ENCODE measurements around the gene CLIC3.
A peak's percentile ranks its signal among the peaks of the same experiment; 100 is the strongest.

Gene CLIC3

DNA sequence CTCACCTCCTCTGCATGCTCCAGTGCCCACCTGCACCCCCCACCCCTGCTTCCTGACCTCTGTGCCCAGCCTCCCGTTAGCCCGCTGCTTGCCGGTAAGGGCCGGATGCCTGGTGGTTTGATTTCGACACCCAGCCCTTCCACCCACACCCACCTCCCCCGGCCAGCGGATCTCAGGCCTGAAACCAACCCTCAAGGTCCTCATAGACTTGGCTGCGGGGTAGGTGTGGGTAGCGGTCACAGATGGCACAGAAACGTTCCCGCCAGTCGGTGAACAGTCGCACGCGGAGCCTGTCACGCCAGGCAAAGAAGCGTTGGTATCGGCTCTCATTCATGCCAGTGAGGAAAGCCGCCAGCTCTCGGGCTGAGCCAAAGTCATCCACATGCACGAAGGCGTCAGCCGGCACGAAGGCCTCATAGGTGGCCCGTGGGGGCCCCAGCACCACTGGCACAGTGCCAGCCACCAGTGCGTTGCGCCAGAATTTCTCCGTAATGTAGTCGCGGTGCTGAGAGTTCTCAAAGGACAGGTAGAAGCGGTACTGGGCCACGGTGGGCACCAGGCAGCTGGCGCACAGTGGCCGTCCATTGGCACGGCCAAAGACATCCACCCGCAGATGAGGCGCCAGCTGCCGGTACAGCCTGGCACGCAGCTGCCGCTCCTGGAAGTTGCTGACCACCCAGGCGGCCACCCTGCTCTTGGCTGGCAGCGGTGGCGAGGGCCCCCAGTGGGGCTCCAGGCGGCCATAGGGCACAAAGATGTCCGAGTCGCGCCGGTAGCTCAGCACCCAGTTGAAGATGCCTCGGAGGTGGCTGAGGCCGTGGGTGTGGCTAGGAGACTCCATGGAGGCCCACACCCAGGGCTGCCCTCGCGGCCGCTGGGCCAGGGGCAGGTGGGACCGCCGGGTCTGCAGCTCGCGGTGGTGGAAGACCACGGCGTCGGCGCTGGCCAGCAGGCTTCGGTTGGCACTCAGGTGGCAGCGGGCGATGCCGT is 34.5 kb upstream of the CLIC3 start:
- DNase-seq (ENCODE audit: low spot score): no peak

DNA sequence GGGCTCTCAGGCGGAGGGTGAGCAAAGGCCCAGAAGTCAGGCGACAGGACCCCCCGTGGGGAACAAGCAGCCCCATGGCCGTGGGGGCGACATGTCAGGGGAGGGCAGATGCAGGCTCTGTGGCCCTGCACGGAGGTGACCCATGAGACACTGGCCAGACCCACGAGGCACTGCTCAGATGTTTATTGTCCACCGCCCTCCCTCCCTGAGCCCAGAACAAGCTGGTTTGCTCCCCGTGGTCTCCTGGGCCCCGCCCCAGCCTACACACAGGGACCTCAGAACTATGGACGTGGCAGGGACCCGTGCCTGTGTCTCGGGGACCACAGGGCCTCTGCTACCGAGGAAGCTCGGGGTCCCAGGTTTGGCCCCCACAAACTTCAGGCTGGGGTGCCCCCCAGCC is 33.6 kb upstream of the CLIC3 start:
- no peak for DNase-seq (ENCODE audit: low spot score)

DNA sequence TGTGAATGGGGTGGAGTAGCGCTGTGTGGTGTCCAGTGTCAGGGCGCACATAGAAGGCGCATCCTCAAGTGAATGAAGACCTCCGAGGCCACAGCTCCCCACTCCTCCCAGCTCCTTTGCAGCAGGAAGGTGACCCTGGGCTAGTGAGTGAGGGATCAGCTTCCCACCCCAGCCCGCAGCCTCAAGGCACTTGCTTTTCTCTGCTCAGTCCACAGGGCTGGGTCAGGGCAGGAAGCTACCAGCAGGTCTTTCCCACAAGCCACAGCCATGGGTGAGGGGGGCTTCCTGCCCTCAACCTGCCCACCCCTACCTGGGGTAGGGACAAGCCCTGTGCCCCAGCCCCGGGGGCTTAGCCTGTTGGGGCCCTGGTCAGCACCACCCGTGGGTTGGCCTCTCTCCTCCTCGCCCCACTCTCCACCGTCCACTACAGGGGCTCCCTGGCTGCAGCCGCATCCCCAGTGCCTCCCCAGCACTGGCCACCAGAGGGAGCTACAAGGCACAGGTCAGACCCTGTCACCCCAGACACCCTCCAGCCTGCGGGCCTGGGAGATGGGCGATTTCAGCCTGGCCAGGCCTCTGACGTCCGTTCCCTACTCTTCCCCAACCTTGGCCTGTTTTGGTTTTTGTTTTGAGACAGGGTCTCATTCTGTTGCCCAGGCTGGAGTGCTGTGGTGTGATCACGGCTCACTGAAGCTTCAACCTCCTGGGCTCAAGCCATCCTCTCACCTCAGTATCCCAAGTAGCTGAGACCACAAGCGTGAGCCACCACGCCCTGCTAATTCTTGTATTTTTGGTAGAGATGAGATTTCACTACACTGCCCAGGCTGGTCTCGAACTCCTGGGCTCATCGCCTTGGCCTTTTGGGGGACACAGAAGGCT is 32.9 kb upstream of the CLIC3 start:
- DNase-seq (ENCODE audit: low spot score): peak; percentile 76

DNA sequence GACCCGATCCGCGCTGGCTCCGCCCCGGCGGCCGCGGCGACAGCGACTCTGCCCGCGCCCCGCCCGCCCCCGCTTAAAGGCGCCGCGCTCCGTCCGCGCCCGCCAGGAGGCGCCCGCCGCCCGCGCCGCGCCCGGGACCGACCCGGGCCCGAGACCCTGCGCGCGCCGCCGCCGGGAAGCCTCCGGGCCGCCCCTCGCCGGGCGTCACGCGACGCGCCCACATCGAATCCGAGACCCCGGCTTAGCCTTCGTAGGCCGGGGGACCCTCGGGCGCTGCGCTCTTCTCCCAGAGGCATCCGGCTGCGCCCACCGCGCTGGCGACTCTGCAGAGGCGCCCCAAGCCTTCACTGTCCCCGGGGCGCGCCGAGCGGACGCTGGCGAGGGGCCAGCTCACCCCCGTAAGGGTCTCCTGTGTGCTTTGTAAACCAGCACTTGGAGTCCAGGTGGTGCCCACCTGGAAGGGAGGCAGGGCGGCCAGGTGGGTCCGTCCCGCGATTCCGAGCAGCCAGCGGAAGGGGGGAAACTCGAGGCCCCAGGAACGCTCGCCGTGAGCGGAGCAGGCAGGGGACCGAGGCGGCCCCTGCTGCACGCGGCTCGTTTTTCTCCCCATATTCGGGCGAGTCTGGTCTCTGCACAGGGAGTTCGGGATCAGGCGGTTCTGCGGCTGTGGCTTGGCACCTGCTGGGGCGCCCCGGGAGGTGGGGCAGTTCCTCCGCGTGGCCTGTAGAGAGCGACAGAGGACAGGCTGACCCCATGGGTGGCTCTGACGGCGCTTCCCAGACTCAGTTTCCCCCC is 32.1 kb upstream of the CLIC3 start:
- DNase-seq (ENCODE audit: low spot score): peak; percentile 95

DNA sequence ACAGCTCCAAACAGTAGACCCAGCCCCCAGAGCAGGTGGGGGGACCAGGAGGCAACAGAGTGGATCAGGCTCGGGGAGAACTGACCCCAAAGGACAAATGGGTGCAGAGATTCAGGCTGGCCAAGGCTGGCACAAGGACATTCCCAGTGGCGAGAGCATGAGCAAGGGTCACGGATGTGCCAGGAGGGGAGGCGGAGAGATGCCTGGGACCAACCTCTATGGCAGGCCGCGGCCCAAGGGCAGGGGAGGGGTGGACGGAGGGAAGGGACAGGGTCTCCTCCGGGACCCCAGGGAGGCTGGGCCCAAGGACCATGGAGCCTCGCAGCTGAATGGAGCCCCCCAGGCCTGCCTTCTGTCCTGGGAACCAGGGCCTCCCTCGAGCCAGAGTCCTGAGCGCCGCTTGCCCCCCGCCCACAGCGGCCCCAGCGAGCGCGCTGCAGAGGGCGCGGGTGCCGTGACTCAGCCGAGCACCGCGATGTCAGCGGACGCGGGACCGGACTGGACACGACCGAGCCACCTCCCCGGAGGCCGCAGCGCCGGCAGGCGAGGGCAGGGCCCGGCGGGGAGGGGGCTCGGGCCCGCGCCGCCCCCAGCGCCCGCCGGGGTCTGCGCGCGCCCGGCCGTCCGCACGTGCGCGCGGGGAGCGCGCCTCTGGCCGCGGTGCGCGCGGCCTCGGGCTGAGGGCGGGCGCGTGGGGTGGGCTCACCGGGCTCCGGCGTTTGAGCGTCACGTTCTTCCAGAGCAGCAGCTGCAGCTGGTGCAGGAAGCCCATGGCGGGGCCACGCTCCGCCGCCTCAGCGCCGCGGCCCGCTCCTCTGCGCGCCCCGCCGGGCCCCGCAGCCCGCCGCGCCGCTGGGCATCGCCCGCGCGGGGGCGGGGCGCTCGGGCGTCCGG is 31.2 kb upstream of the CLIC3 start, which contains the start of gene ABCA2:
ABCA2 (minus strand) TSS at position 869 of the 894 bp plus-strand sequence; CDS start at position 772, 97 bp downstream.
- no peak for DNase-seq (ENCODE audit: low spot score)

DNA sequence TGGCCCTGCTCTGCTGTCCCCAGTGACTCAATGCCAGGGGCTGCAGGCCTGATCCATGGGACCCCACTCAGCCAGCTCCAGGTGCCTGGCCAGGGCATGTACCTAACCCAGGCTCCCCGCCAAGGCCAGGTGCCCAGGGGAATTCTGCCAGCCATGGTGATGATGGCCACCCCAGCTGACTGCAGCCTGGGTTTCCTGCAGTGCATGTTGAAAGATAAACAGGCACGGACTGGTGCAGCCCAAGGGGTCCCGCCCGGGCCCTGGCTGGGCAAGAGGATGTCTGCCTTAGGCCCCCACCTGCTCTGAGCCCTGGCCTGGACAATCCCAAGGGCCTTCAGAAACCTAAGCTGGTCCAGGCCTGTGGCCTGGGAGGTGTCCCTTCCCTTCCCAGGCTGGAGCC is 30.5 kb upstream of the CLIC3 start:
- DNase-seq (ENCODE audit: low spot score): no peak

DNA sequence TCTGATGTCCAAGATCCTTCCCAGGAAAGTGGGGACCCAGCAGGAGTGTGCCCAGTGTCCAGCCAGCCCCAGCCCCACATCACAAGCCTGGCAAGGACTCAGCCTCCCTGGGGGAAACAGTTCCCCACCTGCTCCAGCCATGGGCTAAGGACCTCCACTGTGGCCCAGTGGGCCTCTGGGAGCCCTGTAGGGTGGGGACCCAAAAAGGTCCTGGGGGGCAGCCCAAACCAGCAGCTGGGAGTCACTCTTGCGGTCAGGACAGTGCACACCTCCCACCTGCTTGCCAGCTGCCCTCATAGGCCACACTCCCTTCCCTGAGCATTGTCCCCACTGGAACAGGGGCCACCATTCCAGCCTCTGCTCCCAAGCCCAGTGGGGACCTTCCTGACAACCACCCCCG is 30.0 kb upstream of the CLIC3 start:
- no peak for DNase-seq (ENCODE audit: low spot score)

DNA sequence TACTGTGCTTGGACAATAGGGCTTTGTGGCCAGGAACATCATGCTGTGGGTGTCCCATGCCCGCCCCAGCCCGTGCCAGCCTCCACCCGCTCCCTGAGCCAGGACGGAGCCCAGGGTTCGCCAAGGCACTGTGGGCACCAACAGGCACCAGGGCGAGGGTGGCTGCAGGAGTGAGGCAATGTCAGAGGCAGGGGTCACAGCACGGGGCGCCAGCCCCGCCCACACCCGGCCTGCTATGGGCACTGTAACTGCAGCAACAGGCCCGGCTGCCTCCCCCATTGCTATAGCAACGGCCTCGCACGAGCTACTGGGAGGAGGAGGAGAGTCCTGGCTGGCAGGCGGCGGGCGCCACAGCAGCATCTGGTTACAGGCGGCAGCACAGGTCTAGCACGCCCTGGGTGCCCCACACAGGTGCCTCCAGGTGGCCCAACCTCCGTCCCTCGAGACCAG is 29.2 kb upstream of the CLIC3 start:
- DNase-seq (ENCODE audit: low spot score): no peak

DNA sequence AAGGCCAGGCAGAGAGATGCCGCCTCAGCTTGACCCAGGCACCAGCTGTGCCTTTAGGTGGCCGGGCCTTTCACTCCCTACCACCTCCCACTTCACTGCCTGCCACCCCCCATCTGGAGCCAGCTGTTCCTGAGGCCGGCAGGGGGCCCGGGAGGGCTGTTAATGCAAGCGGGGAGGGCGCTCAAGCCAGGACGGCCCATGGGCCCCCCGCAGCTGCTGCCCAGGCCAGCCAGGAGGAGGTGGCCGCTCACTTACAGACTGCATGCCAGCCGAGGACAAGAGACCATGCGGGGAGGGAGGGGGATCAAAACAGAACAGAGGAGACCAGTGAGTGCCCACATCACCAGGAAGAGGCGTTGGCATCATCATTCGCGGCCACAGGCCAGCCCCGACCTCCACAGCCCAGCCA is 27.2 kb upstream of the CLIC3 start:
- DNase-seq (ENCODE audit: low spot score): no peak

DNA sequence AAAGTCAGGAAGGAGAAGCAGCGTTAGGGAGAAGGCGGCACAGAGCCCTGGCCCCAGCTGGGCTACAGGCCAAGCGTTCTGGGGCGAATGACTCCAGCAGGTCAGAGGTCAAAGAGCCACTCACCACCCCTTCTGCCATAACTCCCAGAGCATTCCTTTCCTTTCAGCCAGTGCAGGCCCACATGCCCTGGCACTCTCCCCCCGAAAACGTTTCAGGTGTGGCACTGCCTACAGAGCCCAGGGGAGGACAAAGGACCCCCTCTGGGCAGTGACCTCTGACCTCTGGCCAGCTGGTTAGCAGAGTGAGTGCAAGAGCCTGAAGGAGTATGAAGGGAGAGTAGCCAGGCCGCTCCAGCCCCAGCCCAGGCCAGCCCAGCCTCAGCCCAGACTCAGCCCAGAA is 26.8 kb upstream of the CLIC3 start:
- DNase-seq (ENCODE audit: low spot score): no peak

DNA sequence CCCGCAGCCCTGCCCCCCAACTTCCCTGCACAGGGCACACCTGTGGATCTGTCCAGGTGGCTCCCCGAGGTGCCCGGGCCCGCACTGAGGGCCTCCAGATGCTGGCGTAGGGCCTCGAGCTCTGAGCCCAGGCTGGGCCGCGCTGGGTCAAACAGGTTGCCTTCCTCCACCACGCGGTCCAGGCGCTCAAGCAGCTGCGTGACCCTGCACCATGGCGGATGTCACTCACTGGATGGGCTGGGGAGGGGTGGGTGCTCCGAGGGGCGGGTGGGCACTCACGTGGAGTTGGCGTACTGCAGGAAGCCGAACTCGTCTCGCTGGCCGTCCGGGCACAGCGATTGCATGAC is 26.3 kb upstream of the CLIC3 start:
- DNase-seq (ENCODE audit: low spot score): no peak

DNA sequence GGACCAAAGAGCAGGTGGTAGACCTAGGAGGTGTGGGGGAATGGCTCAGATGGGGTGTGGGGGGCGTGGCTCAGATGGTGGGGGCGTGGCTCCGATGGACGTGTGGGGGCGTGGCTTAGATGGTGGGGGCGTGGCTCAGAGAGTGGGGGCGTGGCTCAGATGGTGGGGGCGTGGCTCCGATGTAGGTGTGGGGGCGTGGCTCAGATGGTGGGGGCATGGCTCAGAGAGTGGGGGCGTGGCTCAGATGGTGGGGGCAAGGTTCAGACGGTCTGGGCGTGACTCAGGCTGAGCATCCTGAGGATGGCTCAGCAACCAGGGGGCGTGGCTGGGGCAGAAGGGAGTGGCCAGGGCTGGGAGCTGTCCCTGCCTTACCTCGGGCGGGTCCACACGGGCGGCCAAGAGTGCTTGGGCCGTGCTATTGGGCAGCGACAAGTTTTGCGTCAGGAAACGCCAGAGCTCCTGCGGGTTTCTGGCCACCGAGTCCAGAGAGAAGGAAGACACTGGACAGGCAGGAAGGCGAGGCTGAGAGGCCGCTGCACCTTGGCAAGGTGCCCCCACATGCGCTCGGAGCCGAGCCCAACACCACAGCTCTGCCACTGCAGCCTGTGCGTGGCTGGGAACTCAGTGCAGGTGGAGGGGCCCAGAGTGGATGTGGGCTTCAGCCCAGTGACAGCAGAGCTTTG is 25.8 kb upstream of the CLIC3 start:
- peak; percentile 73 for DNase-seq (ENCODE audit: low spot score)

DNA sequence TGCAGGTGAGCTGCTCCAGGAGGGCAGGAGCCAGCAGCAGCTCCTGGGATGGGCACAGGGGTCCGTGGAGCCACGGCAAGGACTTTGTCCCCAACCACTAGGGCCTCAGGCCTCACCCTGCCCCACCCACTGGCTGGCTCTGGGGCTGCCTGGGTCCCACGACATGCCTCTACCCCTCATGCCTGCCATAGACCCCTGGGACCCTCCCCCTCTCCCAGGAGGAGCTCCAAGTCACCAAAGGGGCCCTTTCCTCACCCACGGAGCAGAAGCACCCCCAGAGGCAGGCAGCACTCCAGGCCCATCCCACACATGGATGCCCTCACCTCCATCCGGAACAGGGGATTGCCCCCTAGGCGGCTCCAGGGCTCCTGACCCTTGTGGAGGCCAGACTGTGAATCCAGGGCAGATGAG is 25.2 kb upstream of the CLIC3 start:
- DNase-seq (ENCODE audit: low spot score): no peak

DNA sequence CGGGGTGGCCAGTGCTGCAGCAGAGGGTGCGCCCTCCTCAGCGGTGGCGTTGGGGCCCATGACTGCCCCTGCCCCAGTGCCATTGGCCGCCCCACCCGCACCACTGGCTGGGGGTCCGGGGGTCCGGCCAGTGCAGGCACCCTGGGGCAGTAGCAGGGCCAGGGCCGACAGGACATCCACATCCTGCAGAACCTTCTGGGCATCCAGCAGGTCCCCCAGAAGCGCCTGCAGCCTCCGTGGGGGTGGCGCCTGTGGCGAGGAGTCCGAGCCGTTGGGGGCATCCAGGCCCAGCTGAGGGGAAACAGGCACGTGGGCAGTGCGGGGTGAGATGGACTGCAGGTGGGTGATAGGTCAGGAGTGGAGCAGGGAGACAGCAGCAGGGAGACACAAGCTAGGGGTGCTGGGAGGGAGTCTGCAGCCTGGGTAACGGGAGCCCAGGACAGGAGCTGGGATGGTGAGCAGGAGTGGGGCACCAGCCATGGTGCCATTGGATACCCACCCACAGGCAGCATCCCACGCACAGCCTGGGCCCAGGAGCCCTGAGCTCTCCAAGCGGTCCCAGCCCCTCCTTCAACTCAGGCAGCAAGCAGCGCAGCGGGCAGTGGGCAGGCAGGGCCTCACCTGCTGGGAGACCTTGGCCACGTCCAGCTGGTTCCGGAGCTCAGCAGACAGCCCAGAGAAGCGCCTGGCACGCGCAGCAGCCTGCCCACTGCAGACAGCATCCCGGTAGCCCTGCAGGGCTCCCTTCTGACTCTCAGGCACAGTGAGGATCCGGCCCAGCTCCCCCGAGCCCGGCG is 24.6 kb upstream of the CLIC3 start:
- no peak for DNase-seq (ENCODE audit: low spot score)

DNA sequence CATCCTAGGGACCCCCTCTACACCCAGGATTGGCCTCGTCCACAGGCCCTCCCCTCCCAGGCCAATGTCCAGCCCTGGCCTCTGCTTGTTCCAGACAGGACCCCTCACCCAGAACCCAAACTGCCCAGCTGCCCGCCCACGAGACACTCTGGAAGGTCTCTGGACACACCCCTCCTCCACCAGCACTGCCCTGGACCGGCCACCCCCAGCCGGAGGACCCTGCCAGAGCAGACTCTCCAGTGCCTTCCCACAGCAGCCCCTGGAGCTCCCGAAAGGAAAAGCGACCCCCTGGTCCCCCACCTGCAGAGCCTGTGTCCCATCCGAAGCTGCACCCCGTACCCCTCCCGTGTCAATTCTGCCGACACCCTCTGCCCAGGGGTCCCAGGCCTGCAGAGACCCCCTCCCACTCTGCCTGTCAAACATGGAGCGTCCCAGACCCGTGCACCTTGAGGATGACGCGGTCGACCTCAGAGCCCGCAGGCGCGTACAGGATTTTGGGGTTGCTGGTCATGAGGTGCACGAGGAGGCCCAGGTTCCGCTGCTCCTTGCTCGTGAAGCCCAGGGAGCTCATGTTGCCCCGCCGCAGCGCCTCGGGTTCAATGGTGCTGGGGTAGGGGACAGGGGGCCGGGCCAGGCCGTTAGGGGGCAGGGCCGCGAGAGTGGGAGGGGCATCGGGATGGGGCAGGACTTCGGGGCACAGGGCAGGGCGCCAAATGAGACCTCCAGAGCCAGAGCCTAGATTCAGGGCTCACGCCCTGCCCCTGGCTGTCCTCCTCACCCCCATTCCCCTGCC is 23.7 kb upstream of the CLIC3 start:
- DNase-seq (ENCODE audit: low spot score): no peak

DNA sequence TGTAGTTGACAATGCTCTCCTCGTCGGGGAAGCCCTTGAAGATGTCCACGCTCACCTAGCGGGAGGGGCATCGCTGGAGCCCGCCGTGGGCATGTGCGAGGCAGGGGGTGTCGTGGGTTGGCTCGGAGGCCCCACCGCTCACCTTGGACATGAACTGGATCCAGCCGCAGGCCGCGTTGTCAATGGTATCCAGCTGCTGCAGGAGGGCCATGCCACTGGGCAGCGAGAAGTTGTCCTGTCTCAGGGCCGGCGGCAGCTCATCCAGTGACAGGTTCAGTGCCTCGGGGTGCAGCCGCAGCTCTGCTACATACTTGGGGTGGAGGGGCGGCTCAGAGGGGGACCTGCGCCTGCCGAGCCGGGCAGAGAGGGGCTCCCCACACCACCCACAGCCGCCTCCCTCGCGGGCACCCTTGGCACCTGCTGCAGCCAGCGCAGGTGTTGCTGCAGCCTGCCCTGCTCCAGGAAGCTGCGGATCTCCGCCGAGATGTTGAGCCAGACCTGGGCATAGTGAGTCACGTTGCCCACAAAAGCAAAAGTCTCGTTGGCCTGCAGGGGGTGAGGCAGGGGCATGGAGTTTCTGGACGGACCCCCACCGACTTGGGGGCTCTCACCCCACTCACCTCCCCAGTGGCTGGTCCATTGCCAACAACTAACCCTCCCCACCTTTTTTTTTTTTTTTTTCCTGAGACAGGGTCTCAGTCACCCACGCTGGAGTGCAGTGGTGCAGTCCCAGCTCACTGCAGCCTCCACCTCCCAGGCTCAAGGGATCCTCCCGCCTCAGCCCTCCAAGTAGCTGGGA is 22.6 kb upstream of the CLIC3 start:
- DNase-seq (ENCODE audit: low spot score): no peak

DNA sequence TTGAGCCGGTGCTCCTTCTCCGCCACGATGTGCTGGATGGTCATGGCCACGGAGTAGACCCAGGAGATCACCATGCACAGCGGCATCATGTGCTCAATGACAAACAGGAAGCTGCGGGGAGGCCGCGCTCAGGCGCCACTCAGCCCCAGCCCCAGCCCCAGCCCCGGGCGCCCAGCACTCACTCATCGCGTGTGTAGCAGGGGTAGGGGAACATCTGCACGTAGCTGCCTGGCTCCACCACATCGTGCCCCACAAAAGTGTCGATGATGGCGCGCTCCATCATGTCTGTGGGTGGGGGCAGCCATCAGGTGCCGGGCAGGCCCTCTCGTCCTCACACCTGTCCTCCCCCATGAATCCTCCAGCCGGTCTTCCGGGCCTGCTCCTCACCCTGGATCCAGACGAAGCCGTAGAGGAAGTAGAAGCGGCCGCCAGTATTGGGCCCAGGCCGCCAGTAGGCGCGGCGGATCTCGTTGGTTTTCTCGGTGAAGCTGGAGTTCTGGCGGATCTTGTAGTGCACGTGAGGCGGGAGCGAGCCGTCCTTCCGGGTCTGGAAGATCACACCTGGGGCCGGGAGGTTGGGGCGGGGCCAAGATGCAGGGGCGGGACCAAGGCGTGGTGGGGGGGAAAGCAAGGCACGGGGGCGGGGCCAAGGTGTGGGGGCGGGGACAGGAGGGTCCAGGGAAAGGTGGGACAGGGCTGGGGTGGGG is 21.6 kb upstream of the CLIC3 start:
- no peak for DNase-seq (ENCODE audit: low spot score)
